ENCODE results near the gene SMYD3. TPM values are rescaled to one million over a fixed set of nuclear protein-coding genes. Genes with fewer than 3 reads are reported as not detected.

Gene SMYD3
- total RNA-seq, 1 experiment from 2014 or later, result 25.5 TPM

DNA sequence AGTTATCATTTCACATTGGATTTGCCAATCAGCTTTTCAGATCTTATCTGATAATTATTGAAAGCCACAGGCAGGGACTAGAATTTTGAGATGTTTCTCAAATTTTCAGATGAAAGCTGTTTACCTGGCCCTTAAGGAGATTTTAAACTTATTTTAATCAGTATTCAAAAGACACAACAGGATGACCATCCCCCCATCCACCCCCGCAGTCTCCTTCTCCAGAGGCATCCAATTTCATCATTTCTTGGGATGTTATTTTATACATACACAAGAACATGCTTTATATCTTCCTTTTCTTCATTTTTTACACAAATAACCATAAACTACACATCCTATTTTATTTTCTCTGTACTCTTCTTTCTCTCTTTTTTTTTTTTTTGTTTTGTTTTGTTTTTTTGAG is 470.9 kb downstream of the SMYD3 start:
- Histone ChIP-seq H3K4ac (ENCODE audit: low read depth, low read length) (no peak overlapping the region), H2BK120ac (ENCODE audit: low read depth, low read length, poor library complexity, severe bottlenecking) (no peak overlapping the region), H4K8ac (replicated peaks; ENCODE audit: insufficient read length, low read depth, low read length) (no peak overlapping the region), H4K5ac (ENCODE audit: insufficient read length, low read depth, low read length) (no peak overlapping the region), H3K18ac (ENCODE audit: insufficient read length, low read depth, low read length) (no peak overlapping the region), H3K4me1 (ENCODE audit: insufficient read depth, low read length) (no peaks in the 10 kb centered on the region), H3K23me2 (ENCODE audit: insufficient read length, low read depth, low read length, poor library complexity, severe bottlenecking) (no peaks in the 10 kb centered on the region), H4K20me1 (ENCODE audit: control insufficient read depth, insufficient read depth, insufficient read length) (no peaks in the 10 kb centered on the region), H2BK12ac (ENCODE audit: insufficient read length, low read depth, low read length) (no peak overlapping the region), H3K9ac (ENCODE audit: extremely low read depth, insufficient read length, low read length) (no peak overlapping the region), H2AK5ac (ENCODE audit: insufficient read length, low read length) (no peak overlapping the region), H2BK20ac (ENCODE audit: low read depth, low read length, poor library complexity, severe bottlenecking) (no peak overlapping the region), H3K23ac (ENCODE audit: insufficient read length, low read depth, low read length) (no peak overlapping the region), H2BK15ac (ENCODE audit: low read depth, low read length) (no peak overlapping the region), H4K91ac (ENCODE audit: insufficient read length, low read depth, low read length) (no peak overlapping the region), H3K79me1 (ENCODE audit: insufficient read depth, low read depth, low read length, poor library complexity, severe bottlenecking) (no peaks in the 10 kb centered on the region), H3K27ac (ENCODE audit: insufficient read length, low read depth, low read length) (no peak overlapping the region), H3K9me3 (ENCODE audit: control insufficient read depth, low read depth, low read length) (no peaks in the 10 kb centered on the region), H3K56ac (ENCODE audit: insufficient read length, low read depth, low read length) (no peak overlapping the region), H3K27me3 (ENCODE audit: insufficient read depth, low read length) (no peaks in the 10 kb centered on the region), H2AFZ (ENCODE audit: low read length) (no peak overlapping the region), H3K14ac (ENCODE audit: insufficient read depth, low read length) (no peak overlapping the region), H3K4me2 (ENCODE audit: insufficient read depth, insufficient read length, low read length) (no peak overlapping the region), H3T11ph (ENCODE audit: low read length) (no peak overlapping the region), H3K79me2 (ENCODE audit: insufficient read depth, low read length) (no peaks in the 10 kb centered on the region), H2BK5ac (ENCODE audit: insufficient read length, low read length) (no peak overlapping the region)
- H3K9me3 Mint-ChIP-seq, result no peaks in the 10 kb centered on the region
- no peak for DNase-seq
- peak overlapping the region in 1 of 3 experiments; percentile 60; a peak in 1 of 7 replicates for H3K27ac Mint-ChIP-seq
- TF ChIP-seq, protein P1, sequence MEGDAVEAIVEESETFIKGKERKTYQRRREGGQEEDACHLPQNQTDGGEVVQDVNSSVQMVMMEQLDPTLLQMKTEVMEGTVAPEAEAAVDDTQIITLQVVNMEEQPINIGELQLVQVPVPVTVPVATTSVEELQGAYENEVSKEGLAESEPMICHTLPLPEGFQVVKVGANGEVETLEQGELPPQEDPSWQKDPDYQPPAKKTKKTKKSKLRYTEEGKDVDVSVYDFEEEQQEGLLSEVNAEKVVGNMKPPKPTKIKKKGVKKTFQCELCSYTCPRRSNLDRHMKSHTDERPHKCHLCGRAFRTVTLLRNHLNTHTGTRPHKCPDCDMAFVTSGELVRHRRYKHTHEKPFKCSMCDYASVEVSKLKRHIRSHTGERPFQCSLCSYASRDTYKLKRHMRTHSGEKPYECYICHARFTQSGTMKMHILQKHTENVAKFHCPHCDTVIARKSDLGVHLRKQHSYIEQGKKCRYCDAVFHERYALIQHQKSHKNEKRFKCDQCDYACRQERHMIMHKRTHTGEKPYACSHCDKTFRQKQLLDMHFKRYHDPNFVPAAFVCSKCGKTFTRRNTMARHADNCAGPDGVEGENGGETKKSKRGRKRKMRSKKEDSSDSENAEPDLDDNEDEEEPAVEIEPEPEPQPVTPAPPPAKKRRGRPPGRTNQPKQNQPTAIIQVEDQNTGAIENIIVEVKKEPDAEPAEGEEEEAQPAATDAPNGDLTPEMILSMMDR (conservative IDR thresholded peaks at IDR 0.05), result no peak
- H3K27me3 Mint-ChIP-seq (ENCODE audit: low read depth), result no peaks in the 10 kb centered on the region
- H3K4me3 Mint-ChIP-seq, result no peak overlapping the region
- no CpG with 5 or more reads among the region's 1 CpG for whole genome bisulfite sequencing (ENCODE audit: extremely low coverage, insufficient read length, low lambda C conversion rate)
- no peaks in the 10 kb centered on the region for H3K36me3 Mint-ChIP-seq (ENCODE audit: insufficient read depth in 1 of 3, low read depth in 3 of 3)
- H3K4me1 Mint-ChIP-seq, result peaks cover 4 to 9% of the 10 kb centered on the region in 2 experiments; a peak in 3 of 4 replicates

Data from H9 (cell line).